ENCODE data around the gene NCAM1. TPM values are rescaled to one million over a fixed set of nuclear protein-coding genes. Genes with fewer than 3 reads are reported as not detected.

The NCAM1 gene
- total and polyA plus RNA-seq, 2 donors (not counting 1 experiment from before 2014, with no cell fraction given), result 0.17 to 2.6 TPM

GRCh38 chr11:113151521-113151920, 190.3 kb downstream of the NCAM1 start:
- Histone ChIP-seq H3K27ac (ENCODE audit: insufficient read depth, low read length) (no peak overlapping the region), H3K4me3 (replicated peaks in 1 of 4; ENCODE audit: control extremely low read depth in 1 of 4, insufficient read depth in 1 of 4, low read depth in 3 of 4, low read length in 4 of 4) (no peak overlapping the region), H3K27me3 (ENCODE audit: control insufficient read depth, insufficient read depth, low read length) (no peaks in the 10 kb centered on the region), H3K9me3 (ENCODE audit: control insufficient read depth, insufficient read depth, low read depth, low read length) (no peaks in the 10 kb centered on the region), H3K4me1 (ENCODE audit: control insufficient read depth, extremely low read depth, insufficient read depth, low read length) (no peaks in the 10 kb centered on the region), H3K36me3 (ENCODE audit: control insufficient read depth, insufficient read depth, low read length) (no peaks in the 10 kb centered on the region), H3K9ac (ENCODE audit: insufficient read depth, low read length) (no peak overlapping the region), H4K20me1 (ENCODE audit: control insufficient read depth, extremely low read depth, insufficient read depth, low read length) (no peaks in the 10 kb centered on the region), H3K79me2 (ENCODE audit: control insufficient read depth, insufficient read depth, low read length) (no peaks in the 10 kb centered on the region), H2AFZ (ENCODE audit: low read length) (no peak overlapping the region), H3K4me2 (ENCODE audit: extremely low read depth, insufficient read depth, low read length) (no peak overlapping the region)
- DNase-seq (ENCODE audit: low read depth in 2 of 2), result no peak
- TF ChIP-seq, protein P1, sequence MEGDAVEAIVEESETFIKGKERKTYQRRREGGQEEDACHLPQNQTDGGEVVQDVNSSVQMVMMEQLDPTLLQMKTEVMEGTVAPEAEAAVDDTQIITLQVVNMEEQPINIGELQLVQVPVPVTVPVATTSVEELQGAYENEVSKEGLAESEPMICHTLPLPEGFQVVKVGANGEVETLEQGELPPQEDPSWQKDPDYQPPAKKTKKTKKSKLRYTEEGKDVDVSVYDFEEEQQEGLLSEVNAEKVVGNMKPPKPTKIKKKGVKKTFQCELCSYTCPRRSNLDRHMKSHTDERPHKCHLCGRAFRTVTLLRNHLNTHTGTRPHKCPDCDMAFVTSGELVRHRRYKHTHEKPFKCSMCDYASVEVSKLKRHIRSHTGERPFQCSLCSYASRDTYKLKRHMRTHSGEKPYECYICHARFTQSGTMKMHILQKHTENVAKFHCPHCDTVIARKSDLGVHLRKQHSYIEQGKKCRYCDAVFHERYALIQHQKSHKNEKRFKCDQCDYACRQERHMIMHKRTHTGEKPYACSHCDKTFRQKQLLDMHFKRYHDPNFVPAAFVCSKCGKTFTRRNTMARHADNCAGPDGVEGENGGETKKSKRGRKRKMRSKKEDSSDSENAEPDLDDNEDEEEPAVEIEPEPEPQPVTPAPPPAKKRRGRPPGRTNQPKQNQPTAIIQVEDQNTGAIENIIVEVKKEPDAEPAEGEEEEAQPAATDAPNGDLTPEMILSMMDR (conservative IDR thresholded peaks at IDR 0.05 in 1 of 2, IDR thresholded peaks at IDR 0.05 in 1 of 2; ENCODE audit: low read depth in 1 of 2, low read length in 2 of 2), result no peak

GRCh38 chr11:113152500-113152899, 191.3 kb downstream of the NCAM1 start:
- no peak for TF ChIP-seq EZH2 (IDR thresholded peaks at IDR 0.05; ENCODE audit: low read length, missing control alignments)
- H4K20me1 ChIP-seq (ENCODE audit: control insufficient read depth, extremely low read depth, insufficient read depth, low read length), result no peaks in the 10 kb centered on the region
- no peaks in the 10 kb centered on the region for H3K79me2 ChIP-seq (ENCODE audit: control insufficient read depth, insufficient read depth, low read length)
- H3K9me3 ChIP-seq (ENCODE audit: control insufficient read depth, insufficient read depth, low read depth, low read length), result no peaks in the 10 kb centered on the region
- H3K4me2 ChIP-seq (ENCODE audit: extremely low read depth, insufficient read depth, low read length), result no peak overlapping the region
- H3K36me3 ChIP-seq (ENCODE audit: control insufficient read depth, insufficient read depth, low read length), result no peaks in the 10 kb centered on the region
- H3K27ac ChIP-seq (ENCODE audit: insufficient read depth, low read length), result no peak overlapping the region
- H3K9ac ChIP-seq (ENCODE audit: insufficient read depth, low read length), result no peak overlapping the region
- no peak overlapping the region for H3K4me3 ChIP-seq (replicated peaks in 1 of 4; ENCODE audit: control extremely low read depth in 1 of 4, insufficient read depth in 1 of 4, low read depth in 3 of 4, low read length in 4 of 4)
- no peaks in the 10 kb centered on the region for H3K27me3 ChIP-seq (ENCODE audit: control insufficient read depth, insufficient read depth, low read length)
- H2AFZ ChIP-seq (ENCODE audit: low read length), result no peak overlapping the region
- no peaks in the 10 kb centered on the region for H3K4me1 ChIP-seq (ENCODE audit: control insufficient read depth, extremely low read depth, insufficient read depth, low read length)
- DNase-seq (ENCODE audit: low read depth in 2 of 2), result no peak

GRCh38 chr11:113153847-113154246, 192.6 kb downstream of the NCAM1 start:
- no peak overlapping the region for H3K4me3 ChIP-seq (replicated peaks in 1 of 4; ENCODE audit: control extremely low read depth in 1 of 4, insufficient read depth in 1 of 4, low read depth in 3 of 4, low read length in 4 of 4)
- no peaks in the 10 kb centered on the region for H3K9me3 ChIP-seq (ENCODE audit: control insufficient read depth, insufficient read depth, low read depth, low read length)
- no peak for DNase-seq (ENCODE audit: low read depth in 2 of 2)
- H3K27me3 ChIP-seq (ENCODE audit: control insufficient read depth, insufficient read depth, low read length), result no peaks in the 10 kb centered on the region
- no peak overlapping the region for H3K4me2 ChIP-seq (ENCODE audit: extremely low read depth, insufficient read depth, low read length)
- no peak overlapping the region for H3K27ac ChIP-seq (ENCODE audit: insufficient read depth, low read length)
- no peak overlapping the region for H3K9ac ChIP-seq (ENCODE audit: insufficient read depth, low read length)
- H3K4me1 ChIP-seq (ENCODE audit: control insufficient read depth, extremely low read depth, insufficient read depth, low read length), result no peaks in the 10 kb centered on the region
- no peak overlapping the region for H2AFZ ChIP-seq (ENCODE audit: low read length)
- no peaks in the 10 kb centered on the region for H4K20me1 ChIP-seq (ENCODE audit: control insufficient read depth, extremely low read depth, insufficient read depth, low read length)
- H3K36me3 ChIP-seq (ENCODE audit: control insufficient read depth, insufficient read depth, low read length), result no peaks in the 10 kb centered on the region
- TF ChIP-seq, protein P1 (conservative IDR thresholded peaks at IDR 0.05 in 1 of 2, IDR thresholded peaks at IDR 0.05 in 1 of 2; ENCODE audit: low read depth in 1 of 2, low read length in 2 of 2), result no peak
- TF ChIP-seq EZH2 (IDR thresholded peaks at IDR 0.05; ENCODE audit: low read length, missing control alignments), result no peak
- no peaks in the 10 kb centered on the region for H3K79me2 ChIP-seq (ENCODE audit: control insufficient read depth, insufficient read depth, low read length)

Measured in fibroblast of lung (primary cell).